ENCODE results near the gene COL9A3. TPM values are rescaled to one million over a fixed set of nuclear protein-coding genes. Genes with fewer than 3 reads are reported as not detected.

Gene COL9A3
- total RNA-seq, 1 donor = not detected

GRCh38 chr20:62782893-62783278 is 34.0 kb upstream of the COL9A3 start:
- no peak for TF ChIP-seq CTCF (IDR thresholded peaks at IDR 0.05; ENCODE audit: extremely low read depth, low read depth, low read length)
- DNase-seq (ENCODE audit: insufficient read length, low spot score, missing footprints) = no peak
- Histone ChIP-seq H3K36me3 (ENCODE audit: insufficient read depth, low read length) (no peaks in the 10 kb centered on the region), H3K4me2 (ENCODE audit: insufficient read depth, low read length) (no peak overlapping the region), H3K27me3 (ENCODE audit: insufficient read depth, low read length) (peaks cover 10% of the 10 kb centered on the region), H3K4me3 (ENCODE audit: insufficient read depth, low read length) (no peak overlapping the region), H3K9me3 (ENCODE audit: low read depth, low read length) (no peaks in the 10 kb centered on the region), H3K4me1 (ENCODE audit: insufficient read depth, low read length) (no peaks in the 10 kb centered on the region), H2AFZ (ENCODE audit: low read length) (no peak overlapping the region), H3K27ac (ENCODE audit: low read depth, low read length) (no peak overlapping the region), H3K79me2 (ENCODE audit: insufficient read depth, low read length) (no peaks in the 10 kb centered on the region), H4K20me1 (ENCODE audit: insufficient read depth, low read length) (no peaks in the 10 kb centered on the region)

- Histone ChIP-seq H3K4me2 (ENCODE audit: insufficient read depth, low read length) (no peak overlapping the region), H2AFZ (ENCODE audit: low read length) (no peak overlapping the region), H3K27ac (ENCODE audit: low read depth, low read length) (no peak overlapping the region), H3K79me2 (ENCODE audit: insufficient read depth, low read length) (no peaks in the 10 kb centered on the region), H3K9me3 (ENCODE audit: low read depth, low read length) (no peaks in the 10 kb centered on the region), H3K36me3 (ENCODE audit: insufficient read depth, low read length) (no peaks in the 10 kb centered on the region), H4K20me1 (ENCODE audit: insufficient read depth, low read length) (no peaks in the 10 kb centered on the region), H3K27me3 (ENCODE audit: insufficient read depth, low read length) (peaks cover 24% of the 10 kb centered on the region), H3K4me1 (ENCODE audit: insufficient read depth, low read length) (no peaks in the 10 kb centered on the region), H3K4me3 (ENCODE audit: insufficient read depth, low read length) (no peak overlapping the region)
- no peak for DNase-seq (ENCODE audit: insufficient read length, low spot score, missing footprints)
- TF ChIP-seq CTCF (IDR thresholded peaks at IDR 0.05; ENCODE audit: extremely low read depth, low read depth, low read length) = no peak
Observed at GRCh38 chr20:62784497-62784896, 32.4 kb upstream of the COL9A3 start.

GRCh38 chr20:62785393-62785792 is 31.5 kb upstream of the COL9A3 start:
- Histone ChIP-seq H3K27ac (ENCODE audit: low read depth, low read length) (no peak overlapping the region), H3K4me1 (ENCODE audit: insufficient read depth, low read length) (no peaks in the 10 kb centered on the region), H2AFZ (ENCODE audit: low read length) (no peak overlapping the region), H3K27me3 (ENCODE audit: insufficient read depth, low read length) (peaks cover 24% of the 10 kb centered on the region), H3K79me2 (ENCODE audit: insufficient read depth, low read length) (no peaks in the 10 kb centered on the region), H4K20me1 (ENCODE audit: insufficient read depth, low read length) (no peaks in the 10 kb centered on the region), H3K9me3 (ENCODE audit: low read depth, low read length) (no peaks in the 10 kb centered on the region), H3K4me3 (ENCODE audit: insufficient read depth, low read length) (no peak overlapping the region), H3K4me2 (ENCODE audit: insufficient read depth, low read length) (no peak overlapping the region), H3K36me3 (ENCODE audit: insufficient read depth, low read length) (no peaks in the 10 kb centered on the region)
- no peak for TF ChIP-seq CTCF (IDR thresholded peaks at IDR 0.05; ENCODE audit: extremely low read depth, low read depth, low read length)
- DNase-seq (ENCODE audit: insufficient read length, low spot score, missing footprints) = no peak

- H3K36me3 ChIP-seq (ENCODE audit: insufficient read depth, low read length) = no peaks in the 10 kb centered on the region
- H3K9me3 ChIP-seq (ENCODE audit: low read depth, low read length) = no peaks in the 10 kb centered on the region
- H3K79me2 ChIP-seq (ENCODE audit: insufficient read depth, low read length) = no peaks in the 10 kb centered on the region
- no peak for TF ChIP-seq CTCF (IDR thresholded peaks at IDR 0.05; ENCODE audit: extremely low read depth, low read depth, low read length)
- no peak overlapping the region for H3K4me3 ChIP-seq (ENCODE audit: insufficient read depth, low read length)
- DNase-seq (ENCODE audit: insufficient read length, low spot score, missing footprints) = no peak
- peaks cover 21% of the 10 kb centered on the region for H3K27me3 ChIP-seq (ENCODE audit: insufficient read depth, low read length)
- no peak overlapping the region for H3K27ac ChIP-seq (ENCODE audit: low read depth, low read length)
- no peak overlapping the region for H2AFZ ChIP-seq (ENCODE audit: low read length)
- H4K20me1 ChIP-seq (ENCODE audit: insufficient read depth, low read length) = no peaks in the 10 kb centered on the region
- no peaks in the 10 kb centered on the region for H3K4me1 ChIP-seq (ENCODE audit: insufficient read depth, low read length)
- H3K4me2 ChIP-seq (ENCODE audit: insufficient read depth, low read length) = no peak overlapping the region
Observed at GRCh38 chr20:62786157-62786556, 30.7 kb upstream of the COL9A3 start.
